Endothelial cell of umbilical vein (primary cell): ENCODE measurements around the gene ADH1C.

ENCODE experiments used
- EZH2 ChIP-seq: IDR thresholded peaks from 2 replicates; pipeline ENCODE4 v1.6.1; 2012; ENCODE audit warnings: borderline replicate concordance, low read depth, mild to moderate bottlenecking, moderate library complexity, low read length, inconsistent platforms; ENCODE audit not compliant: severe bottlenecking
- POLR2A ChIP-seq: IDR thresholded peaks from 2 replicates; pipeline ENCODE4 v1.6.1; 2012; ENCODE audit warnings: low read depth, mild to moderate bottlenecking, control low read depth, low read length
- POLR2AphosphoS5 ChIP-seq: IDR thresholded peaks from 2 replicates; pipeline ENCODE4 v1.6.1; 2012; ENCODE audit warnings: low read depth, mild to moderate bottlenecking, control low read depth, low read length, moderate library complexity; ENCODE audit not compliant: insufficient read depth
- TF ChIP-seq, protein P1 (sequence below), 2 donors: IDR thresholded peaks; 1 replicate in 1 of 2; 2 replicates in 1 of 2; pipeline ENCODE4 v1.5.1; 2011; ENCODE audit warnings: low read length in 2 of 2, mild to moderate bottlenecking in 2 of 2, moderate library complexity in 2 of 2, control low read depth in 1 of 2, inconsistent platforms in 1 of 2, low read depth in 1 of 2; ENCODE audit not compliant: insufficient read depth in 1 of 2; ENCODE audit errors: extremely low read depth in 1 of 2
- TF ChIP-seq, protein P2 (sequence below): IDR thresholded peaks from 2 replicates; pipeline ENCODE4 v1.6.1; 2011; ENCODE audit not compliant: insufficient read depth, insufficient read length

DNA sequence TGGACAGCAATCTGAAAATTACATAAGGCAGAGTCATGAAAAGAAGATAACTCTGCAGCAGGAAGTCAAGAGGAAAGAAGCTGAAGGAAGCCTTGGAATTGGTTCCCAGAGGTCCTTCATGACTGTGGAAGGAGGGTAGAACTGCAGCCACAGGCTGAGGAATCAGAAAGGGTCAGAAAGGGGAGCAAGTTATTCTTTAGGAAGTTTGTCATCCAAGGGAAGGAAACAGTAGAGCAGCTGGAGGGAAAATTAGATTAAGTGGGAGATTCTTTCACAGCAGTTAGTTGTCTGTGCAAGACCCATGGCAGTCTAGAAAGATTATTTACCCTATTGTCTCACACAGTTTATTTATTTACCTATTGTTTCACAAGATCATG, 9.3 kb upstream of the ADH1C start:
- TF ChIP-seq POLR2A, result no peak
- TF ChIP-seq, protein P1, sequence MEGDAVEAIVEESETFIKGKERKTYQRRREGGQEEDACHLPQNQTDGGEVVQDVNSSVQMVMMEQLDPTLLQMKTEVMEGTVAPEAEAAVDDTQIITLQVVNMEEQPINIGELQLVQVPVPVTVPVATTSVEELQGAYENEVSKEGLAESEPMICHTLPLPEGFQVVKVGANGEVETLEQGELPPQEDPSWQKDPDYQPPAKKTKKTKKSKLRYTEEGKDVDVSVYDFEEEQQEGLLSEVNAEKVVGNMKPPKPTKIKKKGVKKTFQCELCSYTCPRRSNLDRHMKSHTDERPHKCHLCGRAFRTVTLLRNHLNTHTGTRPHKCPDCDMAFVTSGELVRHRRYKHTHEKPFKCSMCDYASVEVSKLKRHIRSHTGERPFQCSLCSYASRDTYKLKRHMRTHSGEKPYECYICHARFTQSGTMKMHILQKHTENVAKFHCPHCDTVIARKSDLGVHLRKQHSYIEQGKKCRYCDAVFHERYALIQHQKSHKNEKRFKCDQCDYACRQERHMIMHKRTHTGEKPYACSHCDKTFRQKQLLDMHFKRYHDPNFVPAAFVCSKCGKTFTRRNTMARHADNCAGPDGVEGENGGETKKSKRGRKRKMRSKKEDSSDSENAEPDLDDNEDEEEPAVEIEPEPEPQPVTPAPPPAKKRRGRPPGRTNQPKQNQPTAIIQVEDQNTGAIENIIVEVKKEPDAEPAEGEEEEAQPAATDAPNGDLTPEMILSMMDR (IDR thresholded peaks at IDR 0.05; ENCODE audit: extremely low read depth in 1 of 2, insufficient read depth in 1 of 2, low read depth in 1 of 2, low read length in 2 of 2), result no peak
- TF ChIP-seq EZH2, result no peak
- TF ChIP-seq, protein P2, sequence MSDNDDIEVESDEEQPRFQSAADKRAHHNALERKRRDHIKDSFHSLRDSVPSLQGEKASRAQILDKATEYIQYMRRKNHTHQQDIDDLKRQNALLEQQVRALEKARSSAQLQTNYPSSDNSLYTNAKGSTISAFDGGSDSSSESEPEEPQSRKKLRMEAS, result no peak
- no peak for TF ChIP-seq POLR2AphosphoS5
